ENCODE measurements around the gene GPR4.

The GPR4 gene

GRCh38 chr19:45581576-45581975 is 20.4 kb downstream of the GPR4 start:
- FAIRE-seq (no peak), DNase-seq (ENCODE audit: insufficient read length) (no peak)
- TF ChIP-seq POLR2AphosphoS5 (IDR thresholded peaks at IDR 0.05; ENCODE audit: low read depth, low read length) (no peak), TAF1 (IDR thresholded peaks at IDR 0.05; ENCODE audit: borderline replicate concordance, low read depth, low read length) (no peak), POLR2A (IDR thresholded peaks at IDR 0.05; ENCODE audit: low read depth, low read length) (no peak)

GRCh38 chr19:45578861-45579260 is 23.2 kb downstream of the GPR4 start:
- TF ChIP-seq POLR2A (IDR thresholded peaks at IDR 0.05; ENCODE audit: low read depth, low read length) (no peak), POLR2AphosphoS5 (IDR thresholded peaks at IDR 0.05; ENCODE audit: low read depth, low read length) (no peak), TAF1 (IDR thresholded peaks at IDR 0.05; ENCODE audit: borderline replicate concordance, low read depth, low read length) (no peak)
- FAIRE-seq, result no peak
- DNase-seq (ENCODE audit: insufficient read length), result no peak

GRCh38 chr19:45577111-45577905 is 24.7 kb downstream of the GPR4 start:
- TF ChIP-seq POLR2A (IDR thresholded peaks at IDR 0.05; ENCODE audit: low read depth, low read length), result no peak
- TF ChIP-seq POLR2AphosphoS5 (IDR thresholded peaks at IDR 0.05; ENCODE audit: low read depth, low read length), result no peak
- TF ChIP-seq TAF1 (IDR thresholded peaks at IDR 0.05; ENCODE audit: borderline replicate concordance, low read depth, low read length), result no peak
- DNase-seq (ENCODE audit: insufficient read length) (no peak), FAIRE-seq (no peak)

DNA sequence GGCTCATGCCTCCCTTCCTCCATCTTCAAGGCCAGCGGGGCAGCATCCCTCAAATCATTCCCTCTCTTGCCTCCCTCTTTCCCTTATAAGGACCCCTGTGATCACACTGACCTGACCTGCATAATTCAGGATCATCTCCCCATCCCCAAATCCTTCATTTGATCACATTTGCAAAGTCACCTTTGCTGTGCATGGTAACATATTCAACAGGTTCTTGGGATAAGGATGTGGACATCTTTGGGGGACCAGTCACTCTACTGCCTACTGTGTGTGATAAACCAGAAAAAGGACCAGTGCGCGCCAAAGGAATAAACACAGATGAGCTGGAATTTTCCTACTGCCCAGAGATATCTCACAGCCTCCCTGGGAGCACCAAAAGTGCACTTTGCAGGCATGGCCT is 25.3 kb downstream of the GPR4 start:
- FAIRE-seq (no peak), DNase-seq (ENCODE audit: insufficient read length) (no peak)
- no peak for TF ChIP-seq TAF1 (IDR thresholded peaks at IDR 0.05; ENCODE audit: borderline replicate concordance, low read depth, low read length)
- no peak for TF ChIP-seq POLR2AphosphoS5 (IDR thresholded peaks at IDR 0.05; ENCODE audit: low read depth, low read length)
- no peak for TF ChIP-seq POLR2A (IDR thresholded peaks at IDR 0.05; ENCODE audit: low read depth, low read length)

- DNase-seq (ENCODE audit: insufficient read length) (no peak), FAIRE-seq (peak; percentile 54)
- no peak for TF ChIP-seq POLR2A (IDR thresholded peaks at IDR 0.05; ENCODE audit: low read depth, low read length)
- no peak for TF ChIP-seq TAF1 (IDR thresholded peaks at IDR 0.05; ENCODE audit: borderline replicate concordance, low read depth, low read length)
These were observed 26.8 kb downstream of the GPR4 start for GRCh38 chr19:45575216-45575615.

GRCh38 chr19:45574526-45574925 is 27.5 kb downstream of the GPR4 start:
- no peak for TF ChIP-seq POLR2AphosphoS5 (IDR thresholded peaks at IDR 0.05; ENCODE audit: low read depth, low read length)
- TF ChIP-seq TAF1 (IDR thresholded peaks at IDR 0.05; ENCODE audit: borderline replicate concordance, low read depth, low read length), result no peak
- no peak for TF ChIP-seq POLR2A (IDR thresholded peaks at IDR 0.05; ENCODE audit: low read depth, low read length)
- FAIRE-seq, result no peak
- DNase-seq (ENCODE audit: insufficient read length), result no peak

DNA sequence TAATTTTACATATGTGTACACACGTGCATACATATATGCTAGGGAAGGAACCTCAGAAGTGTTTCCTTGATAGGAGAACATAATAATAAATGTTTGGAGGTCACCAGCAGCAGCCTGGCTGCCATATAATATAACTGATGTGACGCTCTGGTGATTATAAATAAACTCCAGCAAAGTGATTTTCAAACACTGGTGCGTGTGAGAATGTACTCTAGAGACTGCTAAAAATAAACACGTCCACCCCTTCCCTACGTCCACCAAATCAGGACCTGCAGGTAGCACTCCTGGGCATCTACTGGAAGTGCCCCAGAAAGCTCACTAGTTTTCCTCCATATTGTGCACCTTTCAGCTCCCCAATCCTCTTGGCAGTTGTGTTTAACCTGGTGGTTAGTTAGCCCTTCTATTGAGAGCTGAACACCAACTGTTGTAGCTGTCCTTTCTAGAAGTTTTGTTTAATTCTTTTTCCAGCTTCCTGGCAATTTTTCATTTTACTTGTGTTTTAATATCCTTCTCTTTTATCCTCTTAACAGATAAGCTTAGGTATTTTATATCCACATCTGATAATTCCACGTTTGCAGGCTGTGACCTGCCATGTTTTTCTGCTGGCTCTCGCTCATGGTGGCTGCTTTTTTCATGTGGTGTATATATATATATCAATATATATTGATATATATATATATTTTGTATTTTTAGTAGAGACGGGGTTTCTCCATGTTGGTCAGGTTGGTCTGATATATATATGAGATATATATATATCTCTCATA is 30.4 kb downstream of the GPR4 start:
- DNase-seq (ENCODE audit: insufficient read length) (no peak), FAIRE-seq (no peak)
- TF ChIP-seq POLR2A (IDR thresholded peaks at IDR 0.05; ENCODE audit: low read depth, low read length) (no peak), POLR2AphosphoS5 (IDR thresholded peaks at IDR 0.05; ENCODE audit: low read depth, low read length) (no peak), TAF1 (IDR thresholded peaks at IDR 0.05; ENCODE audit: borderline replicate concordance, low read depth, low read length) (no peak)

- TF ChIP-seq TAF1 (IDR thresholded peaks at IDR 0.05; ENCODE audit: borderline replicate concordance, low read depth, low read length) (no peak), POLR2A (IDR thresholded peaks at IDR 0.05; ENCODE audit: low read depth, low read length) (no peak), POLR2AphosphoS5 (IDR thresholded peaks at IDR 0.05; ENCODE audit: low read depth, low read length) (no peak)
- DNase-seq (ENCODE audit: insufficient read length) (no peak), FAIRE-seq (peak; percentile 57)
These were observed 32.2 kb downstream of the GPR4 start for GRCh38 chr19:45569619-45570421.

DNA sequence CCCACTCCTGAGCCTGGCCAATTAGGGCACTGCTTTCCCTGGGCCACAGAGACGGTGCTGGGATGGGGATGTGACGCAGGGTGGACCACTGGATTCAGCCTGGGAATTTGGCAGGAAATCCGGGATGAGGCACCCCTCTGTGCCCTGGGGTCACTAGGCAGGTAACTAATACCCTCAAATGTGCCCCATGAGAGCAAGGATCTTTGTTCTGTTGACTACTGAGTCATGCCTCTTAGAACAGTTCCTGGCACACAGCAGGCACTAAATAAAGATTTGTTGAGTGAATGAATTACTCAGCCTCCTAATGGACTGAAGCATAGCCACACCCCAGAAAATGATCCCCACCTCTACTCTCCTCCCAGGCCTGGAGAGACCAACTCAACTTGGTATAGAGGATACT is 33.3 kb downstream of the GPR4 start:
- TF ChIP-seq POLR2A (IDR thresholded peaks at IDR 0.05; ENCODE audit: low read depth, low read length) (no peak), TAF1 (IDR thresholded peaks at IDR 0.05; ENCODE audit: borderline replicate concordance, low read depth, low read length) (no peak), POLR2AphosphoS5 (IDR thresholded peaks at IDR 0.05; ENCODE audit: low read depth, low read length) (no peak)
- DNase-seq (ENCODE audit: insufficient read length), result no peak
- FAIRE-seq, result no peak

- TF ChIP-seq TAF1 (IDR thresholded peaks at IDR 0.05; ENCODE audit: borderline replicate concordance, low read depth, low read length) (no peak), POLR2A (IDR thresholded peaks at IDR 0.05; ENCODE audit: low read depth, low read length) (no peak), POLR2AphosphoS5 (IDR thresholded peaks at IDR 0.05; ENCODE audit: low read depth, low read length) (no peak)
- DNase-seq (ENCODE audit: insufficient read length), result no peak
- no peak for FAIRE-seq
These were observed 34.4 kb downstream of the GPR4 start for GRCh38 chr19:45567609-45568008.

GRCh38 chr19:45564131-45564780 is 37.8 kb downstream of the GPR4 start:
- FAIRE-seq (peak; percentile 70), DNase-seq (ENCODE audit: insufficient read length) (no peak)

More at GRCh38 chr19:45564131-45564780, 37.8 kb downstream of the GPR4 start:
- TF ChIP-seq TAF1 (IDR thresholded peaks at IDR 0.05; ENCODE audit: borderline replicate concordance, low read depth, low read length) (no peak), POLR2AphosphoS5 (IDR thresholded peaks at IDR 0.05; ENCODE audit: low read depth, low read length) (no peak), POLR2A (IDR thresholded peaks at IDR 0.05; ENCODE audit: low read depth, low read length) (no peak)

Data from GM12892 (cell line).